Osteoblast (primary cell): Measurements from ENCODE around the gene PODXL2. TPM values are rescaled to one million over a fixed set of nuclear protein-coding genes. Genes with fewer than 3 reads are reported as not detected.

Experiments used
- DNase-seq: peaks from one replicate; pipeline ENCODE4 v3.0.0; 2011; ENCODE audit warnings: low spot score, mixed read lengths; ENCODE audit not compliant: insufficient read length; ENCODE audit errors: missing footprints
- H2AFZ ChIP-seq: 2 replicates; pipeline ENCODE4 v1.6.0; 2011; ENCODE audit warnings: mild to moderate bottlenecking, low read length
- H3K27ac ChIP-seq: 2 replicates; pipeline ENCODE4 v1.5.1; 2011; ENCODE audit warnings: mild to moderate bottlenecking, low read depth, low read length, moderate library complexity
- H3K27me3 ChIP-seq: 2 replicates; pipeline ENCODE4 v1.6.0; 2012; ENCODE audit warnings: mild to moderate bottlenecking, control low read depth, inconsistent platforms, low read length, moderate library complexity; ENCODE audit not compliant: insufficient read depth
- H3K36me3 ChIP-seq: 2 replicates; pipeline ENCODE4 v1.5.1; 2011; ENCODE audit warnings: mild to moderate bottlenecking, low read length, control low read depth, moderate library complexity; ENCODE audit not compliant: insufficient read depth
- H3K4me1 ChIP-seq: 2 replicates; pipeline ENCODE4 v1.5.1; 2011; ENCODE audit warnings: mild to moderate bottlenecking, low read length, control low read depth, moderate library complexity; ENCODE audit not compliant: insufficient read depth
- H3K4me2 ChIP-seq: 2 replicates; pipeline ENCODE4 v1.6.0; 2011; ENCODE audit warnings: mild to moderate bottlenecking, low read length; ENCODE audit not compliant: insufficient read depth
- H3K4me3 ChIP-seq: fragments of 200-600 bp; sonication (generic); 3 replicates; pipeline ENCODE4 v1.5.1; 2012; ENCODE audit warnings: mild to moderate bottlenecking, low read length, inconsistent platforms; ENCODE audit not compliant: insufficient read depth
- H3K79me2 ChIP-seq: 2 replicates; pipeline ENCODE4 v1.6.0; 2012; ENCODE audit warnings: mild to moderate bottlenecking, low read length, control low read depth, inconsistent platforms; ENCODE audit not compliant: insufficient read depth
- H3K9me3 ChIP-seq: 2 replicates; pipeline ENCODE4 v1.5.1; 2011; ENCODE audit warnings: low read depth, low read length, control low read depth
- H4K20me1 ChIP-seq: 2 replicates; pipeline ENCODE4 v1.6.0; 2012; ENCODE audit warnings: mild to moderate bottlenecking, low read length, control low read depth; ENCODE audit not compliant: insufficient read depth
- total RNA-seq: library from RNA; depleted of rRNA; stranded (reverse); fragments of >200 nt; gene quantifications from 2 replicates; pipeline ENCODE4 v1.2.3, GENCODE V29; 2012
- TF ChIP-seq, protein P1 (sequence below): IDR thresholded peaks from 2 replicates; pipeline ENCODE4 v1.5.1; 2011; ENCODE audit warnings: mild to moderate bottlenecking, low read depth, low read length, moderate library complexity; ENCODE audit errors: extremely low read depth

Gene PODXL2
- total RNA-seq, 1 donor: 0.36 TPM

DNA sequence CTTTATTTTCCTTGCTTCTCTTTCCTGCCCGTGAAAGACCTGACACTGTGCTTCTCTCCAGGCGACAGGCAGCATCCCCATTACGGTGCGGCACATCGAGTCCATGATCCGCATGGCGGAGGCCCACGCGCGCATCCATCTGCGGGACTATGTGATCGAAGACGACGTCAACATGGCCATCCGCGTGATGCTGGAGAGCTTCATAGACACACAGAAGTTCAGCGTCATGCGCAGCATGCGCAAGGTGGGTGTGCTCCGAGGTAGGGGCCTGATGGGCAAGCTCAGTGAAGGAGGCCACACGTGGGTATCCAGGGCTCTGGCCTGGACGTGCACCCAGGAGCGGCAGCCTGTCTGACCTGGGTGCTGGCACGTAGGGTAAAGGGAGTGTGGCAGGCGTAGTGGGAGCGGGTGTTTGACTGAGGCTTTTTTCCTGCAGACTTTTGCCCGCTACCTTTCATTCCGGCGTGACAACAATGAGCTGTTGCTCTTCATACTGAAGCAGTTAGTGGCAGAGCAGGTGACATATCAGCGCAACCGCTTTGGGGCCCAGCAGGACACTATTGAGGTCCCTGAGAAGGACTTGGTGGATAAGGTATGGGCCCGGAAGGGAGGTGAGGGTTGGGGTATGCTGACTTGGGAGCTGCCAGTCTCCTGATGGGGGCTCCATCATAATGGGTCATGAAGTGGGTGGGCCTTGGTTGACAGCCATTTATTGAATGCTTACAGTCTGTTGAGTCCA lies 8.2 kb upstream of the PODXL2 start:
- no peaks in the 10 kb centered on the region for H4K20me1 ChIP-seq
- H3K4me2 ChIP-seq: no peak overlapping the region
- peaks cover 1% of the 10 kb centered on the region for H3K4me1 ChIP-seq
- H2AFZ ChIP-seq: no peak overlapping the region
- no peak overlapping the region for H3K27ac ChIP-seq
- H3K9me3 ChIP-seq: no peaks in the 10 kb centered on the region
- no peak overlapping the region for H3K4me3 ChIP-seq
- no peaks in the 10 kb centered on the region for H3K27me3 ChIP-seq
- TF ChIP-seq, protein P1, sequence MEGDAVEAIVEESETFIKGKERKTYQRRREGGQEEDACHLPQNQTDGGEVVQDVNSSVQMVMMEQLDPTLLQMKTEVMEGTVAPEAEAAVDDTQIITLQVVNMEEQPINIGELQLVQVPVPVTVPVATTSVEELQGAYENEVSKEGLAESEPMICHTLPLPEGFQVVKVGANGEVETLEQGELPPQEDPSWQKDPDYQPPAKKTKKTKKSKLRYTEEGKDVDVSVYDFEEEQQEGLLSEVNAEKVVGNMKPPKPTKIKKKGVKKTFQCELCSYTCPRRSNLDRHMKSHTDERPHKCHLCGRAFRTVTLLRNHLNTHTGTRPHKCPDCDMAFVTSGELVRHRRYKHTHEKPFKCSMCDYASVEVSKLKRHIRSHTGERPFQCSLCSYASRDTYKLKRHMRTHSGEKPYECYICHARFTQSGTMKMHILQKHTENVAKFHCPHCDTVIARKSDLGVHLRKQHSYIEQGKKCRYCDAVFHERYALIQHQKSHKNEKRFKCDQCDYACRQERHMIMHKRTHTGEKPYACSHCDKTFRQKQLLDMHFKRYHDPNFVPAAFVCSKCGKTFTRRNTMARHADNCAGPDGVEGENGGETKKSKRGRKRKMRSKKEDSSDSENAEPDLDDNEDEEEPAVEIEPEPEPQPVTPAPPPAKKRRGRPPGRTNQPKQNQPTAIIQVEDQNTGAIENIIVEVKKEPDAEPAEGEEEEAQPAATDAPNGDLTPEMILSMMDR: no peak
- H3K79me2 ChIP-seq: no peaks in the 10 kb centered on the region
- peaks cover 23% of the 10 kb centered on the region for H3K36me3 ChIP-seq
- DNase-seq: no peak

DNA sequence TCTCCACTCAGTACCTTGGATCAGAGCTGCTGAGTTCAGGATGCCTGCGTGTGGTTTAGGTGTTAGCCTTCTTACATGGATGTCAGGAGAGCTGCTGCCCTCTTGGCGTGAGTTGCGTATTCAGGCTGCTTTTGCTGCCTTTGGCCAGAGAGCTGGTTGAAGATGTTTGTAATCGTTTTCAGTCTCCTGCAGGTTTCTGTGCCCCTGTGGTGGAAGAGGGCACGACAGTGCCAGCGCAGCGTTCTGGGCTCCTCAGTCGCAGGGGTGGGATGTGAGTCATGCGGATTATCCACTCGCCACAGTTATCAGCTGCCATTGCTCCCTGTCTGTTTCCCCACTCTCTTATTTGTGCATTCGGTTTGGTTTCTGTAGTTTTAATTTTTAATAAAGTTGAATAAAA lies 7.0 kb upstream of the PODXL2 start:
- Histone ChIP-seq H3K27ac (no peak overlapping the region), H3K36me3 (peaks cover 19% of the 10 kb centered on the region), H3K9me3 (no peaks in the 10 kb centered on the region), H3K4me2 (no peak overlapping the region), H3K79me2 (no peaks in the 10 kb centered on the region), H3K27me3 (peaks cover 10% of the 10 kb centered on the region), H4K20me1 (no peaks in the 10 kb centered on the region), H2AFZ (no peak overlapping the region), H3K4me1 (no peaks in the 10 kb centered on the region), H3K4me3 (no peak overlapping the region)
- TF ChIP-seq, protein P1: no peak
- DNase-seq: no peak

DNA sequence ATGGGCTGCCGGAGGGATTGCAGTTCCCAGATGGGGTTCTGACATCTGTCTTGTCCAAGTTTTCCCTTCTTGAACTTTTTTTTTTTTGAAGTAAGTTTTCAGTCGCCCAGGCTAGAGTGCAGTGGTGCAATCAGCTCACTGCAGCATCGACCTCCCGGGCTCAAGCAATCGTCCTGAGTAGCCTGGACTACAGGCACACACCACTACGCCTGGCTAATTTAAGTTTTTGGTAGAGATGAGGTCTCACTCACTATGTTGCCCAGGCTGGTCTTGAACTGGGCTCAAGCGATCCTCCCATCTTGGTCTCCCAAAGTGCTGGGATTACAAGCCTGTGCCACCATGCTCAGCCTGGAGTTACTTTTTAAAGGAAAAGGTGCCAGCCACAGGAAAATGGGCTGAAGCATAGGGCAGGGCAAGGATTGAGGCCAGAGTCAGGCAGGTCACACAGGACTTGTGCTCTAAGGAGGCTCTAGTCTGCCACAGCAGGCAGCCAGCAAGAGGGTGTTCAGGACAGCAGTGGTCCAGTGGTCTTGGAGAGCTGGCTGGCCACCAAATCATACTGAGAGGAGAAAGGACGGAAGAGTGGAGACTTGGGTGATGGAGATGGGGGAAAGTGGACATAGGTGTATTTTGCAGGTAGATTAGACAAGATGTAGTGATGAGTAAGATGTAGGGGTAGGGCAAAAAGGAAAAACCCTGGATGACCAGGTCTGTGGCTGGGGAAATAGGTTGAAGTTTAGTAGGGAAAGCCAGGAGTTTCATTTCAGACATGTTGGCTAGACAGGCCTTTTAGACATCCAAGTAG lies 6.0 kb upstream of the PODXL2 start:
- H3K27ac ChIP-seq: no peak overlapping the region
- no peaks in the 10 kb centered on the region for H3K4me1 ChIP-seq
- no peak overlapping the region for H3K4me2 ChIP-seq
- TF ChIP-seq, protein P1: no peak
- peaks cover 11% of the 10 kb centered on the region for H3K36me3 ChIP-seq
- peaks cover 20% of the 10 kb centered on the region for H3K27me3 ChIP-seq
- no peaks in the 10 kb centered on the region for H3K79me2 ChIP-seq
- DNase-seq: no peak
- H4K20me1 ChIP-seq: no peaks in the 10 kb centered on the region
- H2AFZ ChIP-seq: no peak overlapping the region
- H3K9me3 ChIP-seq: no peaks in the 10 kb centered on the region
- no peak overlapping the region for H3K4me3 ChIP-seq

DNA sequence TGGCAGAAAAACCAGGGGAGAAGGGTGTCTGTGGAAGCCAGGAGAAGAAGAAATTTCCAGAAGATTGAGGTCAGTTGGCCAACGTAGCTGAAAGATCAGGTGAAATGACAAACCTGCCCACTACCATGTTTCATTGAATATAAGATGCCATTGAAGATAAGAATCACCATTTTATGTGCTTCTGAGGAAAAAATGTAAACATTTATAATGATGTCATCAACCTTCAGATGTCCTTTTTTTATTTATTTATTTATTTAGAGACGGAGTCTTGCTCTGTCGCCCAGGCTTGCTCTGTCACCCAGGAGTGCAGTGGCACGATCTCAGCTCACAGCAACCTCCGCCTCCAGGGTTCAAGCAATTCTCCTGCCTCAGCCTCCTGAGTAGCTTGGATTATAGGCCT lies 4.9 kb upstream of the PODXL2 start:
- no peak overlapping the region for H3K27ac ChIP-seq
- H3K79me2 ChIP-seq: no peaks in the 10 kb centered on the region
- TF ChIP-seq, protein P1: no peak
- H3K27me3 ChIP-seq: peaks cover 28% of the 10 kb centered on the region
- H3K4me1 ChIP-seq: no peaks in the 10 kb centered on the region
- peaks cover 9% of the 10 kb centered on the region for H3K36me3 ChIP-seq
- no peaks in the 10 kb centered on the region for H3K9me3 ChIP-seq
- no peak overlapping the region for H3K4me2 ChIP-seq
- H3K4me3 ChIP-seq: no peak overlapping the region
- DNase-seq: no peak
- no peak overlapping the region for H2AFZ ChIP-seq
- H4K20me1 ChIP-seq: no peaks in the 10 kb centered on the region
